NCI-H128 (cell line): ENCODE results near the gene COL4A2.

ENCODE experiments used
- DNase-seq: peaks from one replicate; lab custom pipeline; 2025; ENCODE audit not compliant: unreplicated experiment; lab: John Stamatoyannopoulos, UW

Gene COL4A2

DNA sequence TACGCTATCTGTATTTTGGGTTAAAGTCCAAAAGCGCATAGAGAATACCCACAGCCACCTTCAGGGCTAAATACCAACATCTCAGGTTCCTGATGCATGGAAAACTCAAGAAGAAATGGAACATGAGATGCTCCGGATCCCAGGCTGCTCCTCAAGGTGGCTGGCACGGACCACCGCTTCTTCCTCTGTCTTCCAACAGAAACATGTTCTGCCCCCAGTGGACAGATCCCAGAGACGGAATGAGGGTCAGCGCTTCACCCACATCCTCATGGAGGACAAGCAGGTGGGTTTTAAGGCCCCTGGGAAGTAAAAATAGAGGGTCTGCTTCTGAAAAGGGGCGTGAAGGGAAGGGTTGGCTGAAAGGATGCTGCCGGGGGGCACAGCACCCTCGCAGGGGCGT, 17.4 kb upstream of the COL4A2 start:
- no peak for DNase-seq

DNA sequence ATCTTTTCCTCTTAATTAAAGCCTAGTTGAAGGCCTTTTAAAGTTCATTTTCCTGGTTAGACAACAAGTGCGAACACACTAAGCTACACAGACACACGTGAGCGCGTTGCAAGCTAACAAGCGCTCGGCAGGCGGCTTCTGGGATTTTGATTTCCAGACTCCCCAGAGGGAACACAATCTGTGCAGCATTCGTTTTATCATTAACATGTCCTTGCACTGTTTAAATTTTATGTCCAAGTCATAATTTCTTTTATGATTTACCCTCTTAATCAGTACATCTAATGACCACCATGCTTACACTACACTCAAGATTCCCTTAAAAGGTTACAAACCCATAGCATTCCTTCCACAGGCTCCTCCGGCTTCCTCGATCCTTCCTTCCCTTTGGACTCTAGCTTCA, 16.9 kb upstream of the COL4A2 start:
- DNase-seq, result no peak

DNA sequence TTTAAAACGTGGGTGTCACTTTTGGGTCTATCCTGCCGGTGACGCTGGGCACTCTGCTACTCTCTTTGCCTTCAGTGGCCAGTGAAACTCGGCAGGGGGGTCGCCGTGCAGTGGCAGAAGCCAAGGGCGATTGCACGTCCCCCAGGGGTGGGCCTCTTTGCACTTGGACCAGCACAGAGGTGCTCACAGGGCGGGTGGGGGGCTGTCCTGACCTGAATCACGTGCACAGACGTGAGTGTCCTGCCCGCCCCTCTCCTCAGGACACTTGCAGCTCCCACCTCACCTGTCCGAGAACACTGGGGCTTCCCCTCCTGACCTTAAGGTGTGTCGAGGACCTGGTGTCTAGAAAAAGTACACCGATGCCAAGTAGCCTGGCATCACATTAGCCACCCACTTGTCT, 16.3 kb upstream of the COL4A2 start:
- DNase-seq, result no peak

DNA sequence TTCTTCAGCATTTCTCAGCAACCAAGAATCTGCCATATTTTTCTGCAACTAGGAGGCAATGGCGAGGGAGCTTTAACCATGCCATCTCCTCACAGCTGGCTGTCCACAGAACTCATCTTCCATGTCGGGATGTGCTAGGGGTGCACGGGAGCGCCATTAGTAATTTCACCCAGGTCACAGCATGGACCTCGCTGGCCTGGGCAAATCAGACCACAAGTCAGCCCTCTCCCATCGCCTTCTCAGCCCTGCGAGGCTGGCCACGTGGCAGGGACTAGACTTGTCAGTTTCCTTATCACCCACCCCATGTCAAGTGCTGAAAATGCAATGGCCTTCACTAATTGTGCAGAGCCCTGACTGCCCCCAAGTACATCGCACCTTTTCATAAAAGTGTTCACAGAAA, 15.8 kb upstream of the COL4A2 start:
- DNase-seq, result no peak

DNA sequence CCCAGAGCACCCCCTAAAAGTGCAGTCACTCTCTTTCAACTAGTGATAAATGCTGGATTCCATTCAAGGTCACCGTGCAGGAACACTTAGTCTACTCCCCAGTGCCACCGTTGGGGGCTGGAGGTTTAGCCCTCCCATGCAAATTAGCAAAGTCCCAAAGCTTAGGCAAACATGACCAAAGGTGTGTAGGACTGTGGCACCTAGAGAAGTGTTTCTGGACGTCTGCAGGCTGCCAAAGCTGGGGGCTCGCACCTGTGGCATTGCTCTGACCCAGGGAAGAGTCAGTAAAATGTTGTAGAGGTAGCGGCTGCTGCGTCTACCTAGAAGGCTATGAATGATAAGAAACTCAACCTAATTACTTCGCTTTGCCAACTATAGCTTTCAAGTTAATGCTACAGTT, 14.0 kb upstream of the COL4A2 start:
- DNase-seq, result no peak

DNA sequence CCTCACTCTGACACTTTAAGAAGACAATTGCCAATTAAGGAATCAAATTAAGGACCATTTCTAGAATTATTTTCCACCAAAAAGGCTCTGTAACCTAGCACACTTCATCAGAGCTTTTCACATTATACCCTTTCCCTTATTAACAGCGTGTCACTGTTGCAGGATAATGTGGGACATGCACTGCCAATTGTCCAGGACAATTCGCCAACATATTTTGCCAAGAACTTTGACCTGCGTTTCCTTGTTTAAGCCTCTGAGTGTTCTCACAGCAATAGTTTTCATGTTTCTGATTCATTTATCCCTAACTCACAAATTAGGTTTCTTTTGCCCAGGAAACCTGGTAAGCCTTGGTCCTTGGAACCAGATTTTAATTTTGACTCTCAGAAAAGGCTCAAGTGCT, 13.4 kb upstream of the COL4A2 start:
- no peak for DNase-seq

DNA sequence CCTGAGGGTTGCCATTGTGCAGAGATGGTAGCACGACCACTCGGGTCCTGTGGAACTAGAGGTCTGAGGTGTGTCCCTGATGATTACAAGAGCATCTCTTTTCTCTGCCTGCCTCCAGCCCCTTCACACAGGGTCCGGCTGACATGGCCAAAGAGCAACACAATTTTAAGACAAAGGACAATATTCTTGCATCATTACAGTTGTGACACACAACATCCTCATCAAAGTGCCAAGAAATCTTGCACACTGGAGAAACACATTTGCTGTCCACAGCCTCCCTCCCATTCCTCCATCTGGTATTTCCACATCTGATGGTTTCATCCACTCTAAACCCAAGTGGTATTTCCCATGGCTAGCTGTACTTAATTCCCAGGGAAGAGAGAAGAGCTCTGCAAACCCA, 12.9 kb upstream of the COL4A2 start:
- no peak for DNase-seq

DNA sequence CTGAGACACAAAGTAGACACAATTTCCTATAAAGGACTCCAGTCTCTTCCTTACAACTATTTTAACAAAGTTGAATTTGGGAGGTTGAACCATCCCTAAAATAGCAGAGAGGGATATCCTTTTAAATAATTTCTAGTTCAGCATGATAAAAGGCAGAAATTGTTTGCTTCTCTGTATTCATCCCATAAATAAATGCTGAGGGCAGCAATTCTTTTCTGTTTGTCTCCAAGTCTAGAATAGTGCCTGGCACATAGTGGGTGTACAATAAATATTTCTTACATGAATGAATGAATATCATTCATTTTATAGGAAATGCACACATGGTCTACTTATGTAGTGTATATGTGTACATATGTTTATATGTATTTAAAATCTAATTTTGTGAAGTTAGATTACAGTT, 12.5 kb upstream of the COL4A2 start:
- no peak for DNase-seq

DNA sequence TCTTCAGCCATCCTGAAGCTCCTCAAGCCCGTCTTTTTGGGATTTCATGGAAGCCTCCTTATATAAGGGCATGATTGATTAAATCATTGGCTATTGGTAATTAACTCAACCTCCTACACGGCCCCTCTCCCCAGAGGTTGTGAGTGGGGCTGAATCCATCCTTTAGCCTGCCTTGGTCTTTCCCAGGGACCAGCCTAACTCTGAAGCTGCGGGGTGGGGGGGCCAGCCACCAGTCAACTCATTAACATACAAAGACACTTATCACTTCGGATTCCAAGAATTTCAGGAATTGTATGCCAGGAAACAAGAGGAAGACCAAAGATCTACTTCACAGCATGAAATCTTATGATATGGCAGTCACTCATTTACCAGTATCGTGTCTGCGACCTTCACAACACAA, 10.1 kb upstream of the COL4A2 start:
- no peak for DNase-seq

DNA sequence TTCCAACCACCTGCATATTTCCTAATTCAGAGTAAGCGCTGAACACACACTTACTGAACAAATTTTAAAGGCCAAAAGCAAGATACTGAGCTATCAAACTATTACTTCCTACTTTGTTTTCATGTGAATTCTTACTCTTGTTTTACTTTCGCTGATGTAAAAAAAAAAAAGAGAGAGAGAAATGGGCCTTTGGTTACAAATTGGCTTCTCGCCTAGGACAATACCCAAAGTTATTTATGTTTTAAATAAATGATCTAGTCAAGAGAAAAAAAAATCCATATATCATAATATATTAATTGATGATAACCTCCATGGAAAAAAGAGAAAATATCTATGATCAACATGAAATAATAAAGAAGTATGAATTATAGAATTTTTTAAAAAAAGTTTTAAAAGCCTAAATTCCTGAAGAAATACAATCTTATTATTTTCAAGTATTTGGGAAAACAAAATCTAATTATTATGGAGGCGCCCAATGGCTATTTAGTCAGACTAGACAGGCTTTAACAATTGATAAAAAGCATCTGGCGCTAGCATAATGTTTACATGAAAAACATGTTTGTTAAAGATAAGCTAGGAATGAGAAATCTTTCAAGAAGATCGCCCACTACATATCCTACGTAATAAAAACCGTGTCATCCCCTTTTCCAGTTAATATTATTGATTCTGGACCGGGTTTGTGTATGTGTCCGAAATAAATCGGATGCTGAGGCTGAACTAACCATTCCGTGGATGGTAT, 9.1 kb upstream of the COL4A2 start:
- DNase-seq, result no peak

DNA sequence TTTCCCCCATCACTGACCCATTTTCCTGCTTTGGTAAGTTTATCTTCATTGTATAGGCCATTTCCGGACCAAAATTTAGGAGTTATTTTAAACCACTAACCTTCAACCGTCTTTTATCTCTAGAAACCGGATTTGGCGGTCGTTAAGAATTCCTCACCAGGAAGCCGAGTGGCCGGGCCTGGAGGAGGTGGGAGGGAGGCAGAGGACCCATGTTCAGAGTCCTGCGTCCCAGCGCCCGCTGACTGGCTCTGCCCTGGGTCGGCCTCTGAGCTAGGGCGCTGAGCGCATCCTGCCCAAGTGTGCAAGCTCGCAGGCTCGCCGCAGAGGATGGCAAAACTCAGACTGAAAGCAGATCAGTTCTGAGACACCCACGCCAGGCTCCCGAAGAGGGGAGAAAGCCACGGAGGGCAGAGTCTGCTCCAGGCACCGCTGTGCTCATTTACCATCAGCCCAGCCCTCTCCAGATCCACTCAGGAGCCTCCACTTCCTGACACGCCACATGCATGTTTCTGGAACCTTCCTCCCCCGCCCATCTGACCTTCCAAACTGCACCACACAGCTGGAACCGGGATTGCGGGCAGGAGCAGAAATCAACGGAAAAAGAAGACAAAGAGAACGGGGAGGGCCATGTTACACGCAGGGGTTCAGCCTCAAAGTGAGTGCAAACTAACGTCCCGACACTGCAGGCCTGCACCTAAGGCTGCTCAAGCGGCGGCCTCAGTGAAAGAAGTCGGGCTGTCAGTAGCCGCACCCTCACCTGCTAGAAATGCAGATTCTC, 8.4 kb upstream of the COL4A2 start:
- no peak for DNase-seq

DNA sequence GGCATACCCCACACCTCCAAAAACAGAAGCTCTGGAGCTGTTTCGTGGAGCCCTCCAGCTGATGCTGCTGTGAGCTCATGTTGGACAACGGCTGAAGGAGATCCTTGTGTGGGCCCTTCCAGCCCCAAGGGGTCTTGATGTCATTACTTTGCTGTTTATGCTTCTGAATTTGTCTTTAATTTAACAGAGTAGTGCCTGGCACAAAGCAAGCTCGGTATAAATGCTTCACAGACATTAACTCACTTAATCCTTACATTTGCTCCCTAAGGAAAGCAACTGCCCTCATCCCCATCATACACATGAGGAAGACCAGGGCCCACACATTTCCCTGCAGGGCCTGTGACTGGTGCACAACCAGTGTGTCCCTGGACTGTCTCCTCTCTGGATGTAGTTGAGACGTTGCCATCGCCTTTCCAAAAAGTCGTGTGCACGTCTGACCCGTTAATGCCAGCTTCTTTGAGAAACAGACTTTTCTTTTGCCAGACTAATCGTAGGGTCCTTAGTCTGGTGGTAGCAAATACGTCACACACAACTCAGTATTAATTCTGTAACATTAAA, 7.7 kb upstream of the COL4A2 start:
- DNase-seq, result no peak

DNA sequence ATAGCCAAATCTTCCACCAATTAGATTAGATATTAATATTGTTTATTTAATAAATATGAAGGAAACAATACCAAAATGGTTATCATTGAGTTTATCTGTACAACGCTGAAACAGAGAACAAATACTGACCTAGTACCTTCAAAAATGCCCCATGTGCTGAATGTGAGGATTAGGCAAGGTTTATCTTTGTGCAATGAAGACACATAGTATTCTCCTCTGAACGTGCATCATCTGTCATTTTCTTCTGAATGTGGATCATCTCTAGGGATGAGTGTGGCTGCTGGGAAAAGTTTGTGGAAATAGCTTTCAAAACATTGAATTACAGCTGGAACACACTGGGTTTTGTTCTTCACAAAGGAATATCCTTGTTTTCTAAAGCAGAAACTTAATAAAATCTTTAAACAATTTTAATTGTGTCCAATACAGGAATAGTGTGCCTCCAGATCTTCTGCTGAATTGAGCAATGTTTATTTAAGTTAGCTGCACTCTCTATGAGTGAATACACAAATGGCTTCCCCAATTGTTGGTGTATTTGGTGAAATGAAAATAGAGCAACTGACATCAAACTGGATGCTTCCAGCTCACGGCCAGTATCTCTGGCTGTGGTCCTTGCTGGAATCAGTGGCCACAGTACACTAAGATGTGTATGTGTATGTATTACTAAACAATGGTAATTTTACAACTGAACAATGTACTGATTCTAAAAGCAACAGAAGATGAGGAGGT, 6.8 kb upstream of the COL4A2 start:
- DNase-seq, result no peak

DNA sequence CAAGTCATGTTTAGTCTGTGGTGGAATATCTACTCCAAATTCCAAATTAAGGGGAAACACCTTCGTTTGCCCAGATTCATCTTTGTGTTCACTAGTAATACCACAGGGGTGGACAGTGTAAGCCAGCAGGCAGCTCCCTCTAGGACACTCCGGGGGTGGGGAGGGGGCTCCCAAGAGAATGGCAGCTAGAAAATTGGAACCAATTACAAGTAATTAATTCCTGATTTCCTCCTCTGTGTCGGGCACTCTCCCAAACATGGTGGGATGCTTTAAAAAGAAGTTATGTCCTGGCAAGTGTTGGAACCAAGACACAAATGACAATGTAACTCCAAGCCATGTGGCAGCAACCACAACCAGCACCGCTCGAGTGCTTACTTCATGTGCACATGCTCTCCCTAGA, 6.0 kb upstream of the COL4A2 start:
- no peak for DNase-seq

DNA sequence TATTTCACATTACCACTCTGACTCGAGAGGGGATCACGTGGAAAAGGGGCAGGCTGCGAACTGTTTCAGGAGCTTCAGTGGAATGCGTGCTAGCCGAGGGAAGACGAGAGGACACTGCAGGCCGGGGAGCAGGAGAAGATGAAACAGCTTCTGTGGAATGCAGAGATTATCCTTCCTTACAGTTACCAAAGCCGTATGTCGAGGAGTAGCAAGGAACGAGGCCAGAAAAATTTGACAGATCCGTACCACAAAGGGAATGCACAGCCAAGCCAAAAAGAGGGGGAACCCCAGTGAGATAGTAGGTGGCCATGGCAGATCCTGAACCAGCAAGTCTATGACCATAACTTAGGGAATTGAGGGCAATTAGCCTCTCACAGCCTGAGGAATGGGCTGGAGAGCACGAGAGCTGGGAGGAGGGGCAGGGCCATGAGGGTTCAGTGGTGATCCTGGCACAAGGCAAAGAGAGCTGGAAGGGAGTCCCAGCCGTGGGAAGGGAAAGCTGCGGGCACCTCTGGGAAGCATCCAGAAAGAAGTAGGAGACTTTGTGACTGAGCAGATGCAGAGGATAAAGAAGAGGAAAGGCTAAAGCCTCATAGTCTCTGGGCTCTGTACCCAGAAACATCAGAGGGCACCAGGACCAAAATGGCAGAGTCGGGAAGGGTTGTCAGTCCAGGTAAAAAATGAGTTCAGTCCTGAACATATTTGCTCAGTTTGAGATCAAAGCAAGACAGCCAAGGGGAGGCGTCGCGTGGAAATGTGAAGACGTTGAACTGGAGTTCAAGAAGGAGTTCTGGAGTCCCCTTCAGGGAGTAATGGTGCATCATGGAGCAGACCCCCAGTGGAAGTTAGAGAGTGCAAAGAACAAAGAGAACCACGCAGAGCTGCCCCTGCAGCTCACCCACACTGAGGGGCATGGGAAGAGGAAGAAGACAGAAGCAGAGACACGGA, 5.2 kb upstream of the COL4A2 start:
- no peak for DNase-seq

DNA sequence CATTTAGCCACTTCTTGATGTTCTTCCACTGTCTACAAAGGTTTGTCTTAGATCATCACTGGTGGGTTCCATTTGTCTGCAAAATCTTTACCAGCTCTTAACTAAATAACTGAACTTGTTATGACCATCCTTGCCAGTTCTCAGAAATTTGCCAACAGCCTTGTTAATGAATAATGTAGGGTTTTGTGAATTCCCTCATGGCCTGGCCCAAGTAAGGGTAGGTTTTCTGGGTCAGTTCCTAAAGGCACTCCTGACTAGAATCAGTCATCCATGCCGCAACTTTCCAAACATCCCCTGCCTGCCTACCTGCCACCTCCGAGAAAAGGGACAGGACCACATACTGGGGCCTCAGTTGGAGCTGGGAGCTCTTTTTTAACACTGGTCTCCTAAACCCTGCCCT, 4.1 kb upstream of the COL4A2 start:
- no peak for DNase-seq

DNA sequence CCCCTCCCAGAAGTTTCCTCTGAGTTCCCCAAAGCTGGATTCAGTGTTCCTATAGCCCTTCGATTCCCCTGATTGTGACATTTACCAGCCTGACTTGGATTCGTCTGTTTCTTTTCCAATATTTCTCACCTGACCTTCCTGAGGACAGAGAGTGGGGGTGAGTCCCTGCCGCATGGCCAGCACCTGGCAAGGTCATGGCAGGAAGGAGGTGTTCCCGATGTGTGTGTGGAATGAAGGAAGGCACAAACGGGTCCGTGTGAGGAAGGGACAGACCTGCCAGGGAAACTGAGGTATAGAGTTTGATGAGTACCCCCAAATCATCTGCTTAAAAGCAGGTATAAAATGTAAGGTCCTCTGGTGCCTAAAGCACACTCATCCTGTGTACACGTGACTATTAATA, 3.4 kb upstream of the COL4A2 start:
- DNase-seq, result no peak

DNA sequence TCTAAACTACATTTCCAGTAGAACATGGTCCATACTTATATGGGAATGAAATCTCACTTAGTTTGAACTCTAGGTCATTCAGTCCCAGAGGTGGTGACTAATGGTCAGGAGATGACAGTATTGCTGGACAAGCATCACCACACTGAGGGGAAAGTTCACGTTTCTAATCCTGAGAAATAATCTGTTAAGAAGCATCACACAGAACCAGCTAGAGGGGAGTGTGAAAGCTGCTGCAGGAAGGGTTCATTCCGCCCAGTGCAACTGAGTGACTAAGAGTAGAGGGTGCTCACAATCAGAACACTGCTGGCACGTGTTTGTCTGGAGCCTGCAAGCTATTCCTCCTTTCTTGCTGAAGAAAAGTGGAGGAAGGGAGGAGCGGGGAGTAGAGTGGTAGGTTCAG, 2.8 kb upstream of the COL4A2 start:
- no peak for DNase-seq

DNA sequence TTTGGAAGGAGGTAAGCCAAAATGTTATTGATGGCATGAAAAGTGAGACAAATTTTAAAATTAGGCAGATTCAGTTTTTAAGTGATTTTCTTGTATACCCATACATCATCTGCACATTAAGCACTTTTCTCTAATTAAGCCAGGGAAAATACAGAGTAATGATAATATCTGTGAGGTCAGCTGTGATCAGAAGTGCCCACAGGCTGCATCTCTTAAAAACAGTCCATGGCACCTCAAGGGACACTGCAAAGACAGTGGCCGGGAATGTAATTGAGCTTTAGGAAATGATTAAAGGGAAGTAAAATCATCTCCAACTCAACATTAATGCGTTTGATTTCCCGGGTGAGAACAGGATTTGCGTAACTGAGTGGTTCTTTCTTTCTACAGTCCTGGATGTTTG, 2.1 kb upstream of the COL4A2 start:
- DNase-seq, result no peak

DNA sequence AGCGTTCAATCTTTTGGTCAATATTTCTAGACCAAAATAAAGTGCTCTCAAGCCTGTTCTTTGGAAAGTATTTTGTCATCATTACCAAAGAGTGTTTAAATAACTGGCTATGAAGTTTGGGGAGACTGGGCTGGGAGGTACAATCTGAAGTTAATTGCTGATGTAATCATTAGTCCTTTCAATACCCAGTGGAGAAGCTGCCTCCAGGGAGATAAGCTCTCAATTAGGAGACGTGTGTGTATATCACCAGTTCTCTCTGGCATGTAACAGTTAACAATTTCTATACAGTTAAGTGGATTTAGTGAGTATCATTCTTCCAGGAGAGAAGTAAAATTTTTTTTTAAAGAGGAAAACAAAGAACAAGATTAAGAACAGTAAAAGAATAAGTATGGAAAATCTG, 1.5 kb upstream of the COL4A2 start:
- no peak for DNase-seq

DNA sequence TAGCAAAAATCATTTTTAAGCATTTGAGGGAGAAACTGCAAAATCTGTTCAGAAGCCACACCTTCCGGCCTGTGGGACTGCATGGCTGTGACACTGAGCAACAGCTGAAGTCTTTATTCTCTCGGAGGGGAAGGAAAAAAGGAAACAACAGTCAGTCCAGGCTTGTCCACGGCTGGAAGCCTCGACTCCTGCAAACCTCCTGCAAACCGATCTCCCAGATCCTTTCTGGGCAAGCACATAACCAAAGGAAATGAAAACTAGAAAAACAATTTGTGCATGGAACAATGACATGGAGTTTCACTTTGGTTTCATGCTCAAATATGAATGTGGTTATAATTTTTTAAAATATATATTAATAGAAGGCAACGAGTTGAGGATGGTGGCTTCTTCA, 1.1 kb upstream of the COL4A2 start:
- DNase-seq, result no peak
